Lower lobe of right lung (tissue), 2 donors: ENCODE data around the gene HIBADH. TPM values are rescaled to one million over a fixed set of nuclear protein-coding genes. Genes with fewer than 3 reads are reported as not detected.

Source experiments
- ATAC-seq, 2 donors: fragments of 200-7000 bp; cut with Tn5 transposase; one replicate each; pipeline ENCODE4 v1.9.1; 2020 to 2022; ENCODE audit warnings: mild to moderate bottlenecking in 2 of 2, moderate library complexity in 2 of 2
- DNase-seq: peaks from one replicate; pipeline ENCODE4 v3.0.0-alpha.2; 2020
- H3K27ac ChIP-seq: fragments of 200-600 bp; one replicate; pipeline ENCODE4 v1.8.0; 2022
- H3K27me3 ChIP-seq: fragments of 200-600 bp; one replicate; pipeline ENCODE4 v1.8.0; 2022; ENCODE audit warnings: low read depth
- H3K36me3 ChIP-seq: fragments of 200-600 bp; one replicate; pipeline ENCODE4 v1.8.0; 2022; ENCODE audit warnings: mild to moderate bottlenecking
- H3K4me1 ChIP-seq: fragments of 200-600 bp; one replicate; pipeline ENCODE4 v1.8.0; 2022
- H3K4me3 ChIP-seq: fragments of 200-600 bp; one replicate; pipeline ENCODE4 v1.8.0; 2022; ENCODE audit warnings: mild to moderate bottlenecking
- H3K9me3 ChIP-seq: fragments of 200-600 bp; one replicate; pipeline ENCODE4 v1.8.0; 2022
- CTCF ChIP-seq: fragments of 200-600 bp; IDR thresholded peaks from one replicate; pipeline ENCODE4 v1.8.0; 2022; ENCODE audit warnings: antibody characterized with exemption, mild to moderate bottlenecking
- intact Hi-C: fragments of 100-400 bp; cut with DNase I; formaldehyde crosslinking; loops from one replicate; pipeline ENCODE4 v1.11.0; 2022
- total RNA-seq: library from RNA; stranded (reverse); fragmentation: NEBNext Ultra II Directional; extraction: Animal tissue kit (Norgen Biotek cat#: 25700); gene quantifications from one replicate; pipeline ENCODE4 v1.2.1, GENCODE V29; 2021
- donor health status: DM: no; HTN: yes; CAD: no; lungs with severe emphysema.

Gene HIBADH
- total RNA-seq, 1 donor from 2014 or later: 27.1 TPM

- H3K36me3 ChIP-seq: no peaks in the 10 kb centered on the region
- intact Hi-C loops: no loop called here
- TF ChIP-seq CTCF: no peak
- no peak overlapping the region for H3K27ac ChIP-seq
- no peaks in the 10 kb centered on the region for H3K4me1 ChIP-seq
- no peaks in the 10 kb centered on the region for H3K9me3 ChIP-seq
- DNase-seq: no peak
- H3K27me3 ChIP-seq: no peaks in the 10 kb centered on the region
- no peak overlapping the region for H3K4me3 ChIP-seq
- no peak for ATAC-seq
Observed at GRCh38 chr7:27600247-27600646, 62.4 kb downstream of the HIBADH start.

DNA sequence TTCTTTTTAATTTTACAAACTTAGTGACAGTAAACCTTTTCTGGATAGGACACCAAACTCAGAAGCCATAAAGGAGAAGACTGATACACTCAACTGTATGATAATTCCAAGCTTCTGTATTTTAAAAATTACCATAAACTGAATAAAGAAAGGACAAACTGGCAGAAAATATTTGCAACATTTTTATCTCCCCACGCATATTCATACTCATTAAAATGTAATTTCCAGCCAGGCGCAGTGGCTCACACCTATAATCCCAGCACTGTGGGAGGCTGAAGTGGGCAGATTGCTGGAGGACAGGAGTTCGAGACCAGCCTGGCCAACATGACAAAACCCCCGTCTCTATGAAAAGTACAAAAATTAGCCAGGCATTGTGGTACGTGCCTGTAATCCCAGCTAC, 67.7 kb downstream of the HIBADH start:
- no peak overlapping the region for H3K27ac ChIP-seq
- H3K4me3 ChIP-seq: no peak overlapping the region
- no peak for TF ChIP-seq CTCF
- no peaks in the 10 kb centered on the region for H3K27me3 ChIP-seq
- DNase-seq (no peak), ATAC-seq (no peak)
- H3K9me3 ChIP-seq: no peaks in the 10 kb centered on the region
- intact Hi-C loops: no loop called here
- no peaks in the 10 kb centered on the region for H3K4me1 ChIP-seq
- no peaks in the 10 kb centered on the region for H3K36me3 ChIP-seq

DNA sequence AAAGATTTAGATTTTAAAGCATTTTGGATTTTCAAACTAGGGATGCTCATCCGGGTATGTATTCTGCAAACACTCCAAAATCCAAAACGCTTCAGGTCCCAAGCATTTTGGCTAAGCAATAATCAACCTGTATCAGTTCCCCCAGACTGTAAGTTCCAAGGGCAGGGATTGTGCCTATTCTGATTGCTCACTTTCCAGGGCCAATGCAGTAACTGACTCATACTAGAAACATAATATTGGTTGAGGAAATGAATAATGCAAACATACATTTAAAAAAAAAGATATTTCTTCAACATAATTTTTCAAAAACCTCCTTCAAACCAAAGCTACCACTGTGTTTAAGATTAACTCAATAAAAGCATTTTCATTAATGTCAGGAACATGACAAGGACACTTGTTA, 69.5 kb downstream of the HIBADH start:
- no peaks in the 10 kb centered on the region for H3K36me3 ChIP-seq
- no peak overlapping the region for H3K4me3 ChIP-seq
- H3K27ac ChIP-seq: no peak overlapping the region
- no peaks in the 10 kb centered on the region for H3K9me3 ChIP-seq
- ATAC-seq: no peak
- no peaks in the 10 kb centered on the region for H3K4me1 ChIP-seq
- intact Hi-C loops: no loop called here
- no peaks in the 10 kb centered on the region for H3K27me3 ChIP-seq
- TF ChIP-seq CTCF: no peak
- no peak for DNase-seq

GRCh38 chr7:27590416-27590815, 72.3 kb downstream of the HIBADH start:
- no peaks in the 10 kb centered on the region for H3K9me3 ChIP-seq
- no peaks in the 10 kb centered on the region for H3K36me3 ChIP-seq
- no peaks in the 10 kb centered on the region for H3K4me1 ChIP-seq
- ATAC-seq (no peak), DNase-seq (no peak)
- no peak overlapping the region for H3K4me3 ChIP-seq
- H3K27me3 ChIP-seq: no peaks in the 10 kb centered on the region
- no peak overlapping the region for H3K27ac ChIP-seq
- no peak for TF ChIP-seq CTCF
- intact Hi-C loops: no loop called here

- intact Hi-C loops: no loop called here
- Histone ChIP-seq H3K27me3 (no peaks in the 10 kb centered on the region), H3K9me3 (no peaks in the 10 kb centered on the region), H3K4me3 (no peak overlapping the region), H3K36me3 (no peaks in the 10 kb centered on the region), H3K4me1 (no peaks in the 10 kb centered on the region), H3K27ac (no peak overlapping the region)
- TF ChIP-seq CTCF: no peak
- ATAC-seq (no peak), DNase-seq (no peak)
Observed at GRCh38 chr7:27587429-27587828, 75.3 kb downstream of the HIBADH start.

GRCh38 chr7:27586825-27587224, 75.9 kb downstream of the HIBADH start:
- no peaks in the 10 kb centered on the region for H3K9me3 ChIP-seq
- H3K27ac ChIP-seq: no peak overlapping the region
- H3K27me3 ChIP-seq: no peaks in the 10 kb centered on the region
- TF ChIP-seq CTCF: no peak
- no peaks in the 10 kb centered on the region for H3K4me1 ChIP-seq
- no peak for DNase-seq
- no peak overlapping the region for H3K4me3 ChIP-seq
- intact Hi-C loops: no loop called here
- no peaks in the 10 kb centered on the region for H3K36me3 ChIP-seq
- ATAC-seq: peak in 1 of 2 donors; percentile 23
